HCT116 (cell line): Measurements from ENCODE around the gene EML2.

Source experiments
- CEBPB ChIP-seq: IDR thresholded peaks from 2 replicates; pipeline ENCODE4 v1.6.1; 2012; ENCODE audit warnings: low read depth
- CTCF ChIP-seq, 3 experiments: fragments of 200-600 bp in 1 of 3; sonication (generic) in 1 of 3; IDR thresholded peaks in 2 of 3; conservative IDR thresholded peaks in 1 of 3; 2 replicates each; pipeline ENCODE4 v1.5.1; 2012 to 2017; ENCODE audit warnings: low read depth in 2 of 3, low read length in 2 of 3, antibody characterized with exemption in 1 of 3, borderline replicate concordance in 1 of 3, control low read depth in 1 of 3, mild to moderate bottlenecking in 1 of 3, mixed read lengths in 1 of 3, mixed run types in 1 of 3, moderate library complexity in 1 of 3; ENCODE audit not compliant: insufficient read depth in 1 of 3
- EGR1 ChIP-seq: IDR thresholded peaks from 2 replicates; pipeline ENCODE4 v1.6.1; 2012; ENCODE audit warnings: low read depth
- FOSL1 ChIP-seq: IDR thresholded peaks from 2 replicates; pipeline ENCODE4 v1.6.1; 2012; ENCODE audit warnings: low read depth
- JUND ChIP-seq: IDR thresholded peaks from 2 replicates; pipeline ENCODE4 v1.6.1; 2012
- MAX ChIP-seq: IDR thresholded peaks from 2 replicates; pipeline ENCODE4 v1.6.1; 2012
- POLR2A ChIP-seq: IDR thresholded peaks from 2 replicates; pipeline ENCODE4 v1.7.0; 2011; ENCODE audit warnings: borderline replicate concordance; ENCODE audit not compliant: insufficient read depth, insufficient read length; ENCODE audit errors: extremely low read depth
- POLR2AphosphoS5 ChIP-seq: IDR thresholded peaks from 2 replicates; pipeline ENCODE4 v1.6.1; 2011; ENCODE audit warnings: mild to moderate bottlenecking, low read depth, low read length, moderate library complexity
- RAD21 ChIP-seq: IDR thresholded peaks from 2 replicates; pipeline ENCODE4 v1.6.1; 2012; ENCODE audit warnings: low read depth, mild to moderate bottlenecking
- REST ChIP-seq: IDR thresholded peaks from 2 replicates; pipeline ENCODE4 v1.6.1; 2012; ENCODE audit warnings: low read depth
- YY1 ChIP-seq: IDR thresholded peaks from 2 replicates; pipeline ENCODE4 v1.6.1; 2011; ENCODE audit warnings: low read length, low read depth, moderate library complexity, mild to moderate bottlenecking; ENCODE audit not compliant: insufficient replicate concordance; ENCODE audit errors: extremely low read depth

GRCh38 chr19:45637890-45638667 lies 1.1 kb downstream of the EML2 start:
- no peak for TF ChIP-seq POLR2A
- no peak for TF ChIP-seq CTCF (IDR thresholded peaks at IDR 0.05 in 2 of 3, conservative IDR thresholded peaks at IDR 0.05 in 1 of 3; ENCODE audit: borderline replicate concordance in 1 of 3, insufficient read depth in 1 of 3, low read depth in 2 of 3, low read length in 2 of 3)
- TF ChIP-seq FOSL1, result no peak
- TF ChIP-seq EGR1, result no peak
- no peak for TF ChIP-seq CEBPB
- no peak for TF ChIP-seq REST
- TF ChIP-seq YY1, result no peak
- no peak for TF ChIP-seq RAD21
- TF ChIP-seq MAX, result no peak; the same call in 1 of the 2 replicates
- no peak for TF ChIP-seq POLR2AphosphoS5
- TF ChIP-seq JUND, result no peak
